ENCODE measurements around the gene KCNQ1. TPM values are rescaled to one million over a fixed set of nuclear protein-coding genes. Genes with fewer than 3 reads are reported as not detected.

Gene KCNQ1
- total and polyA plus RNA-seq, 9 of the 15 experiments (the other 6 are each of a cell fraction or from before 2014, with no cell fraction given): 0.44 TPM; not detected in 8

GRCh38 chr11:2468363-2469235, 23.8 kb downstream of the KCNQ1 start:
- Histone ChIP-seq H3K27me3 (ENCODE audit: control insufficient read depth in 2 of 2, insufficient read depth in 2 of 2, low read length in 2 of 2) (peaks cover 16 to 68% of the 10 kb centered on the region in 2 experiments; a peak in 4 of 5 replicates), H3K9me3 (replicated peaks; ENCODE audit: control insufficient read depth, insufficient read depth, low read depth, low read length) (no peaks in the 10 kb centered on the region), H3K27ac (ENCODE audit: extremely low read depth, low read depth, low read length) (no peak overlapping the region), H4K20me1 (replicated peaks; ENCODE audit: control insufficient read depth, insufficient read depth, low read length) (no peaks in the 10 kb centered on the region), H3K9me1 (ENCODE audit: control insufficient read depth, insufficient read depth, low read length) (peaks cover 2% of the 10 kb centered on the region), H3K4me1 (replicated peaks in 1 of 2; ENCODE audit: control insufficient read depth in 2 of 2, insufficient read depth in 2 of 2, low read length in 2 of 2) (peaks cover 0 to 18% of the 10 kb centered on the region in 2 experiments; a peak in 1 of 5 replicates), H3K36me3 (ENCODE audit: control insufficient read depth, insufficient read depth, low read length) (no peaks in the 10 kb centered on the region), H3K4me3 (no peak overlapping the region), H3K9ac (ENCODE audit: insufficient read depth in 1 of 2, low read depth in 2 of 2, low read length in 2 of 2) (no peak overlapping the region), H3K4me2 (ENCODE audit: insufficient read depth, low read length) (no peak overlapping the region), H2AFZ (ENCODE audit: low read depth, low read length) (no peak overlapping the region), H3K79me2 (ENCODE audit: control insufficient read depth, insufficient read depth, low read length) (no peaks in the 10 kb centered on the region)
- ATAC-seq (no peak), DNase-seq (ENCODE audit: extremely low read depth in 1 of 4, low spot score in 3 of 4) (peak in 2 of 4 experiments; percentile 5 to 8), FAIRE-seq (no peak)
- intact Hi-C loops (cut with micrococcal nuclease): no loop called here
- POLR2A ChIA-PET: no interaction called here
- in situ Hi-C loops (cut with MboI): no loop called here
- 2% methylated on average over 20 of the region's 21 CpGs for WGBS (ENCODE audit: insufficient coverage, low coverage, missing lambda C conversion rate)
- no TSS peak for BruUV-seq (replicated peaks)
- TF ChIP-seq ZNF407 (IDR thresholded peaks at IDR 0.05; ENCODE audit: low read depth) (peak; percentile 34; the same call in 1 of the 2 replicates), SAFB (IDR thresholded peaks at IDR 0.05; ENCODE audit: borderline replicate concordance, low read depth, low read length) (no peak)
- CTCF ChIA-PET (ENCODE audit: low intra/inter-chr PET ratio): no interaction called here
